HCT116 (cell line): Measurements from ENCODE around the gene TMA7. TPM values are rescaled to one million over a fixed set of nuclear protein-coding genes. Genes with fewer than 3 reads are reported as not detected.
"Not testable (repeated sequence)": the region's sequence is repeated elsewhere in the genome, so short reads cannot be mapped to it uniquely, and the experiment has no call there.

ENCODE experiments used
- ATAC-seq: fragments of 200-7000 bp; cut with Tn5 transposase; 2 replicates; pipeline ENCODE4 v1.9.1; 2020; ENCODE audit warnings: mild to moderate bottlenecking, moderate library complexity
- BruUV-seq: library from RNA; stranded (reverse); fragments of 400-500 nt; replicated peaks from 2 replicates; lab custom pipeline; 2021; lab: Mats Ljungman, UMichigan
- CTCF ChIA-PET: fragments of 300-600 bp; sonication (Branson Sonifier 250); formaldehyde crosslinking; loops from one replicate; lab custom pipeline; 2021; ENCODE audit warnings: antibody characterized with exemption; lab: Charles Lee
- POLR2A ChIA-PET: fragments of 300-600, 350-600 bp; sonication (Branson Sonifier 250); formaldehyde crosslinking; loops from one replicate; lab custom pipeline; 2021; ENCODE audit warnings: antibody characterized with exemption; lab: Charles Lee
- RAD21 ChIA-PET, 2 experiments: fragments of 300-600 bp; sonication (Branson Sonifier 250); formaldehyde crosslinking; loops; one replicate each; lab custom pipeline; 2023; ENCODE audit warnings: low total read pairs in 2 of 2; ENCODE audit not compliant: uncharacterized antibody in 2 of 2, unreplicated experiment in 2 of 2, low non-redundant PET in 1 of 2; lab: Charles Lee
- DNase-seq: peaks from one replicate; pipeline ENCODE4 v3.0.0-alpha.2; 2010; ENCODE audit warnings: low read depth, low spot score
- H2AFZ ChIP-seq: fragments of 200-600 bp; shearing (Covaris generic), sonication (generic); 2 replicates; pipeline ENCODE4 v1.6.1; 2017; ENCODE audit warnings: low read depth, mixed run types, mixed read lengths, antibody characterized with exemption, low read length; ENCODE audit not compliant: poor library complexity, severe bottlenecking
- H3K27ac ChIP-seq: 2 replicates; pipeline ENCODE4 v1.5.1; 2012; ENCODE audit warnings: low read depth, low read length
- H3K27me3 ChIP-seq: fragments of 200-600 bp; sonication (generic); 2 replicates; pipeline ENCODE4 v1.6.1; 2016; ENCODE audit warnings: mixed run types, low read length, mixed read lengths; ENCODE audit not compliant: insufficient read depth
- H3K36me3 ChIP-seq, 2 experiments: fragments of 200-500 bp in 1 of 2; fragments of 200-600 bp in 1 of 2; sonication (Bioruptor generic) in 1 of 2; sonication (generic) in 1 of 2; 2 replicates each; pipeline versions ENCODE4 v1.5.1 to v1.6.1; 2014 to 2016; ENCODE audit warnings: low read length in 2 of 2, inconsistent platforms in 1 of 2, mixed read lengths in 1 of 2, mixed run types in 1 of 2; ENCODE audit not compliant: insufficient read depth in 2 of 2, control insufficient read depth in 1 of 2
- H3K4me1 ChIP-seq, 2 experiments: fragments of 200-600 bp in 1 of 2; sonication (generic) in 1 of 2; 2 replicates each; pipeline versions ENCODE4 v1.5.1 to v1.6.1; 2012 to 2017; ENCODE audit warnings: low read length in 2 of 2, inconsistent platforms in 1 of 2, mild to moderate bottlenecking in 1 of 2, mixed read lengths in 1 of 2, mixed run types in 1 of 2, moderate library complexity in 1 of 2; ENCODE audit not compliant: insufficient read depth in 2 of 2, control insufficient read depth in 1 of 2
- H3K4me2 ChIP-seq: fragments of 200-600 bp; sonication (generic); 2 replicates; pipeline ENCODE4 v1.6.1; 2017; ENCODE audit warnings: mixed run types, low read length, mixed read lengths
- H3K4me3 ChIP-seq, 2 experiments: fragments of 200-600 bp in 1 of 2; sonication (generic) in 1 of 2; replicated peaks in 1 of 2; 2 replicates each; pipeline ENCODE4 v1.5.1; 2011 to 2016; ENCODE audit warnings: low read length in 2 of 2, control low read depth in 1 of 2, low read depth in 1 of 2, mild to moderate bottlenecking in 1 of 2, mixed read lengths in 1 of 2, mixed run types in 1 of 2
- H3K79me2 ChIP-seq: fragments of 200-600 bp; sonication (generic); 2 replicates; pipeline ENCODE4 v1.6.1; 2017; ENCODE audit warnings: mild to moderate bottlenecking, mixed run types, low read length, moderate library complexity, mixed read lengths; ENCODE audit not compliant: insufficient read depth
- H3K9ac ChIP-seq: fragments of 200-600 bp; sonication (generic); 2 replicates; pipeline ENCODE4 v1.6.1; 2016; ENCODE audit warnings: low read length, mixed read lengths
- H3K9me2 ChIP-seq: fragments of 200-600 bp; sonication (generic), shearing (Covaris generic); 2 replicates; pipeline ENCODE4 v1.6.1; 2017; ENCODE audit warnings: mixed run types, mild to moderate bottlenecking, moderate library complexity; ENCODE audit not compliant: insufficient read depth
- H3K9me3 ChIP-seq, 2 experiments: fragments of 200-500 bp in 1 of 2; fragments of 200-600 bp in 1 of 2; sonication (Bioruptor generic) in 1 of 2; sonication (generic) in 1 of 2; 2 replicates each; pipeline ENCODE4 v1.6.1; 2014 to 2017; ENCODE audit warnings: low read length in 2 of 2, mixed read lengths in 2 of 2, inconsistent platforms in 1 of 2, low read depth in 1 of 2, mild to moderate bottlenecking in 1 of 2, mixed run types in 1 of 2, moderate library complexity in 1 of 2; ENCODE audit not compliant: control insufficient read depth in 1 of 2, insufficient read depth in 1 of 2
- H4K20me1 ChIP-seq: fragments of 200-600 bp; sonication (generic), shearing (Covaris generic); 2 replicates; pipeline ENCODE4 v1.6.1; 2017; ENCODE audit warnings: mixed run types, mild to moderate bottlenecking, moderate library complexity; ENCODE audit not compliant: insufficient read depth
- ATF3 ChIP-seq: IDR thresholded peaks from 2 replicates; pipeline ENCODE4 v1.6.1; 2012
- ELF1 ChIP-seq: IDR thresholded peaks from 2 replicates; pipeline ENCODE4 v1.6.1; 2012; ENCODE audit warnings: low read depth, borderline replicate concordance
- JUND ChIP-seq: IDR thresholded peaks from 2 replicates; pipeline ENCODE4 v1.6.1; 2012
- POLR2AphosphoS5 ChIP-seq: IDR thresholded peaks from 2 replicates; pipeline ENCODE4 v1.6.1; 2011; ENCODE audit warnings: mild to moderate bottlenecking, low read depth, low read length, moderate library complexity
- SIN3A ChIP-seq: IDR thresholded peaks from 2 replicates; pipeline ENCODE4 v1.6.1; 2012; ENCODE audit warnings: low read depth
- TCF7L2 ChIP-seq: IDR thresholded peaks from 2 replicates; pipeline ENCODE4 v1.7.0; 2011; ENCODE audit warnings: borderline replicate concordance, inconsistent platforms; ENCODE audit not compliant: insufficient read depth, insufficient read length; ENCODE audit errors: extremely low read depth
- ZNF274 ChIP-seq: fragments of 200-500 bp; sonication (Bioruptor generic); IDR thresholded peaks from 2 replicates; pipeline ENCODE4 v1.6.1; 2014; ENCODE audit warnings: mild to moderate bottlenecking, low read depth, low read length, inconsistent platforms
- intact Hi-C: fragments of 100-400 bp; cut with micrococcal nuclease; formaldehyde crosslinking; loops from 2 replicates; pipeline ENCODE4 v1.10.0; 2022
- total RNA-seq: library from RNA; stranded (reverse); gene quantifications from one replicate; pipeline ENCODE4 v1.2.1, GENCODE V29; 2021; ENCODE audit not compliant: unreplicated experiment

Gene TMA7
- total RNA-seq, 1 experiment from 2014 or later: 334 TPM

- H2AFZ ChIP-seq: no peak overlapping the region
- TF ChIP-seq TCF7L2: no peak
- no peak for TF ChIP-seq ATF3
- TF ChIP-seq JUND: no peak
- TF ChIP-seq SIN3A: no peak
- TF ChIP-seq ZNF274: no peak
- TF ChIP-seq ELF1: no peak
- no peak for TF ChIP-seq POLR2AphosphoS5
- H3K4me3 ChIP-seq: no peak overlapping the region
- H3K27me3 ChIP-seq: no peaks in the 10 kb centered on the region
- H3K4me2 ChIP-seq: no peak overlapping the region
- ChIA-PET POLR2A (no interaction called here), RAD21 (no interaction called here), CTCF (no interaction called here)
- H3K9me3 ChIP-seq: no peaks in the 10 kb centered on the region
- BruUV-seq: no TSS peak
- DNase-seq (no peak), ATAC-seq (no peak)
- H3K9me2 ChIP-seq: no peaks in the 10 kb centered on the region
- intact Hi-C loops: no loop called here
- no peaks in the 10 kb centered on the region for H4K20me1 ChIP-seq
- no peak overlapping the region for H3K9ac ChIP-seq
- no peak overlapping the region for H3K27ac ChIP-seq
- H3K4me1 ChIP-seq: peaks cover 4 to 7% of the 10 kb centered on the region in 2 experiments; a peak in 3 of 4 replicates
- H3K36me3 ChIP-seq: peaks cover 40 to 43% of the 10 kb centered on the region in 2 experiments
- H3K79me2 ChIP-seq: no peaks in the 10 kb centered on the region
Observed at GRCh38 chr3:48460517-48460902, 20.5 kb downstream of the TMA7 start.

GRCh38 chr3:48461767-48462166 lies 21.7 kb downstream of the TMA7 start:
- POLR2A ChIA-PET: interaction anchor here (1.1 kb wide), 1 partner anchor 94 kb away, joined by 3 read pairs; no protein-coding TSS in a partner anchor
- H4K20me1 ChIP-seq, CTCF ChIA-PET, H3K27ac ChIP-seq, DNase-seq, H3K4me2 ChIP-seq, BruUV-seq, H3K9me2 ChIP-seq, RAD21 ChIA-PET, H3K4me3 ChIP-seq, H2AFZ ChIP-seq, ATAC-seq, H3K27me3 ChIP-seq, intact Hi-C loops, H3K9me3 ChIP-seq, H3K79me2 ChIP-seq, H3K9ac ChIP-seq: not testable (repeated sequence)
- H3K4me1 ChIP-seq: peaks cover 11 to 20% of the 10 kb centered on the region in 2 experiments
- H3K36me3 ChIP-seq: peaks cover 31 to 37% of the 10 kb centered on the region in 2 experiments
